ENCODE results near the gene KLHDC8A.
"Not testable (repeated sequence)": the region's sequence is repeated elsewhere in the genome, so short reads cannot be mapped to it uniquely, and the experiment has no call there.

Gene KLHDC8A

GRCh38 chr1:205298191-205298994 is 58.3 kb downstream of the KLHDC8A start:
- DNase-seq (ENCODE audit: low read depth in 3 of 3, low spot score in 1 of 3), result no peak

- DNase-seq (ENCODE audit: low read depth in 3 of 3, low spot score in 1 of 3), result not testable (repeated sequence)
These were observed 59.1 kb downstream of the KLHDC8A start for GRCh38 chr1:205297546-205298177.

- no peak for DNase-seq (ENCODE audit: low read depth in 3 of 3, low spot score in 1 of 3)
These were observed 60.6 kb downstream of the KLHDC8A start for GRCh38 chr1:205296154-205296553.

GRCh38 chr1:205294934-205295333 is 61.8 kb downstream of the KLHDC8A start:
- no peak for DNase-seq (ENCODE audit: low read depth in 3 of 3, low spot score in 1 of 3)

GRCh38 chr1:205294175-205294917 is 62.4 kb downstream of the KLHDC8A start:
- DNase-seq (ENCODE audit: low read depth in 3 of 3, low spot score in 1 of 3), result no peak

GRCh38 chr1:205293350-205294074 is 63.2 kb downstream of the KLHDC8A start:
- no peak for DNase-seq (ENCODE audit: low read depth in 3 of 3, low spot score in 1 of 3)

GRCh38 chr1:205291596-205291995 is 65.1 kb downstream of the KLHDC8A start:
- DNase-seq (ENCODE audit: low read depth in 3 of 3, low spot score in 1 of 3), result no peak

- DNase-seq (ENCODE audit: low read depth in 3 of 3, low spot score in 1 of 3), result peak; percentile 23 to 69 (median 61)
These were observed 68.8 kb downstream of the KLHDC8A start for GRCh38 chr1:205287767-205288559.

- no peak for DNase-seq (ENCODE audit: low read depth in 3 of 3, low spot score in 1 of 3)
These were observed 69.6 kb downstream of the KLHDC8A start for GRCh38 chr1:205287076-205287475.

- DNase-seq (ENCODE audit: low read depth in 3 of 3, low spot score in 1 of 3), result peak in 1 of 3 donors; percentile 28
These were observed 70.3 kb downstream of the KLHDC8A start for GRCh38 chr1:205286335-205286950.

Data from stimulated activated CD4-positive, alpha-beta T cell treated with anti-CD3 and anti-CD28 coated beads, TNF-alpha, amount 100 ng/mL, for 1 hour (primary cell).